GM21390 (cell line): ENCODE results near the gene ASAP2.

Source experiments
- ATAC-seq: cut with Tn5 transposase; IDR thresholded peaks from one replicate; pipeline ENCODE4 v1.9.1; 2021; ENCODE audit not compliant: unreplicated experiment

The ASAP2 gene

GRCh38 chr2:9341337-9341887 is 134.8 kb downstream of the ASAP2 start:
- no peak for ATAC-seq

- ATAC-seq, result no peak
Observed at GRCh38 chr2:9342659-9343058, 136.0 kb downstream of the ASAP2 start.

GRCh38 chr2:9343524-9343923 is 136.9 kb downstream of the ASAP2 start:
- ATAC-seq, result no peak

- ATAC-seq, result no peak
Observed at GRCh38 chr2:9344434-9344833, 137.8 kb downstream of the ASAP2 start.

GRCh38 chr2:9345343-9345742 is 138.7 kb downstream of the ASAP2 start:
- ATAC-seq, result no peak

GRCh38 chr2:9345997-9346396 is 139.4 kb downstream of the ASAP2 start:
- no peak for ATAC-seq

- no peak for ATAC-seq
Observed at GRCh38 chr2:9346885-9347284, 140.3 kb downstream of the ASAP2 start.

- no peak for ATAC-seq
Observed at GRCh38 chr2:9347411-9347881, 140.8 kb downstream of the ASAP2 start.

GRCh38 chr2:9354318-9354717 is 147.7 kb downstream of the ASAP2 start:
- ATAC-seq, result no peak

GRCh38 chr2:9355270-9355669 is 148.7 kb downstream of the ASAP2 start:
- no peak for ATAC-seq

- ATAC-seq, result no peak
Observed at GRCh38 chr2:9355716-9356115, 149.1 kb downstream of the ASAP2 start.

- no peak for ATAC-seq
Observed at GRCh38 chr2:9356261-9356660, 149.6 kb downstream of the ASAP2 start.

GRCh38 chr2:9358846-9359245 is 152.2 kb downstream of the ASAP2 start:
- no peak for ATAC-seq

GRCh38 chr2:9359463-9359862 is 152.9 kb downstream of the ASAP2 start:
- no peak for ATAC-seq

GRCh38 chr2:9360110-9360509 is 153.5 kb downstream of the ASAP2 start:
- no peak for ATAC-seq

- ATAC-seq, result no peak
Observed at GRCh38 chr2:9360701-9361100, 154.1 kb downstream of the ASAP2 start.

- no peak for ATAC-seq
Observed at GRCh38 chr2:9364373-9364772, 157.8 kb downstream of the ASAP2 start.

GRCh38 chr2:9364791-9365497 is 158.3 kb downstream of the ASAP2 start:
- ATAC-seq, result no peak

- ATAC-seq, result no peak
Observed at GRCh38 chr2:9365498-9366019, 158.9 kb downstream of the ASAP2 start.

GRCh38 chr2:9366026-9366425 is 159.4 kb downstream of the ASAP2 start:
- ATAC-seq, result no peak

GRCh38 chr2:9370746-9371145 is 164.1 kb downstream of the ASAP2 start:
- ATAC-seq, result no peak

- ATAC-seq, result no peak
Observed at GRCh38 chr2:9373047-9373446, 166.4 kb downstream of the ASAP2 start.

- ATAC-seq, result no peak
Observed at GRCh38 chr2:9373476-9373875, 166.9 kb downstream of the ASAP2 start.
